GM12801 (cell line): Measurements from ENCODE around the gene TMEM176B.

Source experiments
- CTCF ChIP-seq: IDR thresholded peaks from one replicate; pipeline ENCODE4 v1.5.1; 2011; ENCODE audit warnings: control low read depth; ENCODE audit not compliant: insufficient read length; ENCODE audit errors: extremely low read depth

TMEM176B gene

GRCh38 chr7:150791746-150792452, 8.3 kb downstream of the TMEM176B start:
- TF ChIP-seq CTCF, result no peak

GRCh38 chr7:150791304-150791703, 8.9 kb downstream of the TMEM176B start:
- no peak for TF ChIP-seq CTCF

- no peak for TF ChIP-seq CTCF
Measured at GRCh38 chr7:150790416-150791075, 9.6 kb downstream of the TMEM176B start.

GRCh38 chr7:150788474-150789269, 11.5 kb downstream of the TMEM176B start:
- TF ChIP-seq CTCF, result no peak

- TF ChIP-seq CTCF, result no peak
Measured at GRCh38 chr7:150787321-150788281, 12.6 kb downstream of the TMEM176B start.

- no peak for TF ChIP-seq CTCF
Measured at GRCh38 chr7:150784954-150785353, 15.2 kb downstream of the TMEM176B start.
